Pancreas (tissue), 10 donors: Measurements from ENCODE around the gene DNAL1. TPM values are rescaled to one million over a fixed set of nuclear protein-coding genes. Genes with fewer than 3 reads are reported as not detected.
A peak's percentile ranks its signal among the peaks of the same experiment; 100 is the strongest.

Experiments used
- ATAC-seq, 4 donors: fragments of 200-7000 bp; cut with Tn5 transposase; one replicate each; pipeline versions ENCODE4 v1.8.0 to v1.9.1; 2020; ENCODE audit warnings: mild to moderate bottlenecking in 4 of 4, moderate library complexity in 4 of 4
- DNase-seq, 6 donors: peaks; one replicate each; pipeline ENCODE4 v3.0.0-alpha.2; 2020
- FAIRE-seq: peaks from 2 replicates; lab custom pipeline; 2012; peaks lifted over from hg19 to GRCh38; lab: Jason Lieb, UNC
- H3K27ac ChIP-seq, 4 donors: fragments of 200-600 bp; sonication (generic); 1 replicate in 3 of 4; 2 replicates in 1 of 4; pipeline versions ENCODE4 v1.5.0 to v1.8.0; 2020
- H3K27me3 ChIP-seq, 4 donors: fragments of 200-600 bp; one replicate each; pipeline ENCODE4 v1.8.0; 2021
- H3K36me3 ChIP-seq, 3 donors: fragments of 200-600 bp; sonication (generic) in 1 of 3; one replicate each; pipeline versions ENCODE4 v1.5.0 to v1.8.0; 2020 to 2021
- H3K4me1 ChIP-seq, 3 donors: fragments of 200-600 bp; one replicate each; pipeline ENCODE4 v1.8.0; 2021
- H3K4me3 ChIP-seq, 4 donors: fragments of 200-600 bp; sonication (generic) in 2 of 4; one replicate each; pipeline versions ENCODE4 v1.5.0 to v1.8.0; 2020 to 2021
- H3K9me3 ChIP-seq, 4 donors: fragments of 200-600 bp; one replicate each; pipeline ENCODE4 v1.8.0; 2021
- WGBS, 2 donors: extraction: QIAGEN DNeasy Blood & Tissue Kit; methylation state at CpG; one replicate each; pipeline ENCODE4 v1.1.7; 2013; 5-methylcytosine and 5-hydroxymethylcytosine counted together
- intact Hi-C, 3 donors: fragments of 100-400 bp; cut with DNase I; formaldehyde crosslinking; loops; one replicate each; pipeline versions ENCODE4 v1.11.1 to v1.14.2; 2022
- polyA plus RNA-seq, 2 donors: library from polyadenylated mRNA; stranded (reverse); fragments of 200-250 nt; gene quantifications; one replicate each; pipeline ENCODE4 v1.2.3, GENCODE V29; 2013
- total RNA-seq, 6 donors: library from RNA; stranded (reverse); fragmentation: NEBNext Ultra II Directional in 4 of 6; extraction: Animal tissue kit (Norgen Biotek cat#: 25700) in 4 of 6; gene quantifications; one replicate each; pipeline versions ENCODE4 v1.2.1 to v1.2.4, GENCODE V29; 2021 to 2023
- TF ChIP-seq, protein P1 (sequence below), 4 donors: fragments of 200-600 bp; sonication (generic) in 3 of 4; IDR thresholded peaks; one replicate each; pipeline versions ENCODE4 v1.5.0 to v1.8.0; 2021; ENCODE audit warnings: antibody characterized with exemption in 4 of 4
- donor health status: healthy with polysubstance abuse.
- donor health status: DM: no; HTN: no; CAD: no; lungs with moderate emphysema.
- donor health status: DM: no; HTN: no; CAD: no.
- donor health status: control.
- donor health status: control.
- donor health status: Bipolar disorder and iron deficiency.
- donor health status: DM: yes; HTN: yes; CAD: no.
- donor health status: DM: no; HTN: no; CAD: no.
- donor health status: DM: no; HTN: no; CAD: no.
- donor health status: DM: yes; HTN: yes; CAD: no.

The DNAL1 gene
- total and polyA plus RNA-seq, 8 donors: 3.2 to 9.2 (median 5.2) TPM

GRCh38 chr14:73723797-73724661 lies 79.2 kb downstream of the DNAL1 start:
- no peaks in the 10 kb centered on the region for H3K9me3 ChIP-seq
- TF ChIP-seq, protein P1, sequence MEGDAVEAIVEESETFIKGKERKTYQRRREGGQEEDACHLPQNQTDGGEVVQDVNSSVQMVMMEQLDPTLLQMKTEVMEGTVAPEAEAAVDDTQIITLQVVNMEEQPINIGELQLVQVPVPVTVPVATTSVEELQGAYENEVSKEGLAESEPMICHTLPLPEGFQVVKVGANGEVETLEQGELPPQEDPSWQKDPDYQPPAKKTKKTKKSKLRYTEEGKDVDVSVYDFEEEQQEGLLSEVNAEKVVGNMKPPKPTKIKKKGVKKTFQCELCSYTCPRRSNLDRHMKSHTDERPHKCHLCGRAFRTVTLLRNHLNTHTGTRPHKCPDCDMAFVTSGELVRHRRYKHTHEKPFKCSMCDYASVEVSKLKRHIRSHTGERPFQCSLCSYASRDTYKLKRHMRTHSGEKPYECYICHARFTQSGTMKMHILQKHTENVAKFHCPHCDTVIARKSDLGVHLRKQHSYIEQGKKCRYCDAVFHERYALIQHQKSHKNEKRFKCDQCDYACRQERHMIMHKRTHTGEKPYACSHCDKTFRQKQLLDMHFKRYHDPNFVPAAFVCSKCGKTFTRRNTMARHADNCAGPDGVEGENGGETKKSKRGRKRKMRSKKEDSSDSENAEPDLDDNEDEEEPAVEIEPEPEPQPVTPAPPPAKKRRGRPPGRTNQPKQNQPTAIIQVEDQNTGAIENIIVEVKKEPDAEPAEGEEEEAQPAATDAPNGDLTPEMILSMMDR (IDR thresholded peaks at IDR 0.05): no peak
- 70 to 74% methylated on average over 12 of the region's 12 CpGs for WGBS, 2 donors
- peak overlapping the region in 2 of 4 donors; percentile 36 to 51 for H3K27ac ChIP-seq
- H3K36me3 ChIP-seq: peaks cover 14 to 77% (median 34%) of the 10 kb centered on the region in 3 donors
- intact Hi-C loops: no loop called here
- H3K4me3 ChIP-seq: no peak overlapping the region
- ATAC-seq (peak in 3 of 4 donors; percentile 37 to 72 (median 42)), DNase-seq (no peak), FAIRE-seq (no peak)
- no peaks in the 10 kb centered on the region for H3K4me1 ChIP-seq
- H3K27me3 ChIP-seq: no peaks in the 10 kb centered on the region

DNA sequence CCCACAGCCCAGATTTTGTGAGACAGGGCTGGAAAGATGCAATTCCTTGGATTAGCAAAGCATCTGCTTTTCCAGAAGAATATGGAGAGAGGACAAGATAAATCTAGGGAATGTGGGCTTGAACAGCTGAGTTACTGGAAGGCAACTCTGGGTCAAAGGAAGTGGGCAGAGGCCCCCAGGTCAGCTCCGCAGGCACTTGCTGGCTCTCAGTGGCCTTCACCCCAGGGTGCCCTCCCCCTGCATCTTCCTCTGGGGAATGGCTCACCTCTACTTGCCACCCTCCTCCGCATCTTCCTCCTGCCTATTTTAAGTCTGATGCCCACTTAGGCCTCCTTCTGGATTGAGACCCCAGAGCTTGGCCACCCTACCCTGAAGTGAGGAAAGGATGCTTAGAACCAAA lies 79.9 kb downstream of the DNAL1 start:
- intact Hi-C loops: loop anchor here in 2 of 3 donors (5.0 kb wide), 1 partner anchor 103 kb away; no protein-coding TSS in a partner anchor
- no peak for FAIRE-seq

DNA sequence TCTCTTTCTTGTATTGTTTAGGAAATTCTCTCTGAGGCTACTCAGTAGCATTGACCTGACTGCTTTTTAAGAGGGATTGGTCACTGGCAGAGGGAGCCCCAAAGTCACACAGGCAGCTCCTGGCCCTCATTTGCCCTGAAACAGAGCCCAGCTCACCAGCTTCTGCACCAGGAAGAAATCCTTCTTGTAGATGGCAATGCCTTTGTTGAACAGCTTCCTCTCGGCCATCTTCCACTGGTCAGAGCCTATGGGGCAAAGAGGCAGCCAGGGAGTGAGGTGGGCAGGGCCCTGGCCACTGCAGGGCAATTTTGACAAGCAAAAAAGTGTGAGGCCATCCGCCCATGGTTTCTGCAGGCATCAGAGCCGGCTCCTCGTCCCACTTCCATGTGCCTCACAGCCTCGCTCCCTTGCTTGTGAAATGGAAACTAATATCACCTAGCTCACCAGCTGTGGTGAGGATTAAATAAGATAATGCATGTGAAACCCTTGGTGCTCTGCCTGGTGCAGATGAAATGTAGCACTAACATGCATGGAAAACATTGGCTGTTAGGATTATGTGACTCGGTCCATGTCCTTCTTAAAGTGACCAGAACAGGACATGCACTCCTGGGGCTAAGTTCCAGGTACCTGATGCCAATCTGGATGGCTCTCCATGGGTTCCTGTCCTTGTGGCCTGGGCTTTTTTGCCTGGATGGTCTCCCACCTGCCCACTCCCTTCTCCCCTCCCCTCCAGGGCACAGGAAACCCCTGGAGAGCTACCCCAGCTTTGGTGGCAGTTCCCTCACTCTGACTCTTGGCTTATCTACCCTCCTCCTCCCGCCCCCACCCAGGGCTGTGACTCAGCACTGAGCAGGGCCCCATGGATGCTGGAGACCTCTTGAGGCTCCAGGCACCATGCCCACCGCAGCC lies 80.6 kb downstream of the DNAL1 start:
- intact Hi-C loops: loop anchor here in 2 of 3 donors (5.0 kb wide), 1 partner anchor 102 kb away; no protein-coding TSS in a partner anchor
- WGBS, 2 donors: 87 to 90% methylated on average over 8 of the region's 8 CpGs
- no peaks in the 10 kb centered on the region for H3K4me1 ChIP-seq
- peak overlapping the region in 1 of 4 donors; percentile 51 for H3K27ac ChIP-seq
- no peak for FAIRE-seq
- no peaks in the 10 kb centered on the region for H3K27me3 ChIP-seq
- no peaks in the 10 kb centered on the region for H3K9me3 ChIP-seq
- ATAC-seq: no peak
- H3K4me3 ChIP-seq: no peak overlapping the region
- peaks cover 14 to 68% (median 37%) of the 10 kb centered on the region in 3 donors for H3K36me3 ChIP-seq
- no peak for DNase-seq
- TF ChIP-seq, protein P1 (IDR thresholded peaks at IDR 0.05): no peak

More for the DNA sequence above, 79.9 kb downstream of the DNAL1 start:
- Histone ChIP-seq H3K27me3 (no peaks in the 10 kb centered on the region), H3K27ac (peak overlapping the region in 2 of 4 donors; percentile 36 to 51), H3K4me3 (no peak overlapping the region), H3K36me3 (peaks cover 14 to 70% (median 37%) of the 10 kb centered on the region in 3 donors), H3K9me3 (no peaks in the 10 kb centered on the region), H3K4me1 (no peaks in the 10 kb centered on the region)
- TF ChIP-seq, protein P1 (IDR thresholded peaks at IDR 0.05): no peak
- no peak for ATAC-seq
- 96 to 100% methylated on average over 2 of the region's 2 CpGs for WGBS, 2 donors
- DNase-seq: no peak

DNA sequence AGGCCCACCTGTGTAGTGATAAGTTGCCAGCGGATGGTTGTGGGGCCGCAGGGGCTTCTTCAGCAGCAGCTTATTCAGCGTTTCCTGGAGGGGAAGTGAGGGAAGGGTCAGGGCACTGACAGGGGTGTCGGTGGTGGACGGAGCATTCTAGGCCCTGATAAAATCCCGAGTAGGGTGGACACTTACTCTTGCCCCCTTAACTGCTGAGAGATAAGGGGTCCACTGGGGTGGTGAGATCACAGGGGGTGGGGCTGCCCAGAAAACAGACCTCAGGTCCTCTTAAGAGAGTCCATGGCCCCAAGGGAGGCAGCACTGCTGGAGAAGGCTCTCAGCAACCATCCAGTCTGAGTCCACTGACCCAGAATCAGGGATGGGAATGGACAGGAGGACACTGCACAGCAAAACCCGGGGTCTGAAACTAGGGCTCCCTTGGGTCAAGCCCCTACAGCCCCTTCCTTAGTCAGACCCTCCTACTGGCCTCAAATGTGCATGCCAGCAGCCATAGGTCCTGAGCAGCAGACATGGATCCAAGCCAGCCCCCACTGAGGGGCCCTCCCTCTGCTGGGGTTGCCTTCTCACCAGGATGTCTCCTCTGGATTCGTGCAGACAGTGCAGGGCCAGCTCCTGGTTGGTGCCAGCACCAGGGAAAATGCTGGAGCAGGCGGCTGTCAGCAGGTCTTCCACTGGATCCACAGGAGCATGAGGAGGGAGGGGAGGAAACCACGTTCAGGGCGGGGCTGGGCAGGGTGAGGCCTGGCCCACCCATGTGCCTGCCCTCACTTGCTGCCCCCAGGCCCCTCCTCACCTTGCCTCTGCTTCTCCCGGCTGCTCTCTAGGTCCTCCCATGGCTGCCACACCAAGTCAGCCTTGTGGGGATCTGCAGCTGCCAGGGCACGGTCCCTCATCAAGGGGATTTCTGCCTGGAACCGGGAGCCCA lies 81.5 kb downstream of the DNAL1 start:
- peak in 1 of 6 donors; percentile 63 for DNase-seq
- no peak for FAIRE-seq

More for the DNA sequence above, 81.5 kb downstream of the DNAL1 start:
- 83 to 88% methylated on average over 14 of the region's 14 CpGs for WGBS, 2 donors
- no peak for ATAC-seq
- Histone ChIP-seq H3K27ac (no peak overlapping the region), H3K4me3 (no peak overlapping the region), H3K27me3 (no peaks in the 10 kb centered on the region), H3K9me3 (no peaks in the 10 kb centered on the region), H3K36me3 (peaks cover 14 to 64% (median 30%) of the 10 kb centered on the region in 3 donors), H3K4me1 (no peaks in the 10 kb centered on the region)
- TF ChIP-seq, protein P1 (IDR thresholded peaks at IDR 0.05): no peak
- intact Hi-C loops: loop anchor here in 2 of 3 donors (5.0 kb wide), 1 partner anchor 101 kb away; no protein-coding TSS in a partner anchor
